ENCODE measurements around the gene ABHD12B.
A peak's percentile ranks its signal among the peaks of the same experiment; 100 is the strongest.

The ABHD12B gene

GRCh38 chr14:50836515-50836914 lies 35.3 kb upstream of the ABHD12B start:
- Histone ChIP-seq H3K4me1 (ENCODE audit: control insufficient read depth in 2 of 2, insufficient read depth in 1 of 2, low read depth in 1 of 2, low read length in 2 of 2) (peaks cover 6 to 9% of the 10 kb centered on the region in 2 donors), H2BK120ac (ENCODE audit: low read depth, low read length) (no peak overlapping the region), H3K9me3 (replicated peaks in 1 of 2; ENCODE audit: control insufficient read depth in 2 of 2, insufficient read depth in 1 of 2, low read depth in 1 of 2, low read length in 2 of 2) (no peaks in the 10 kb centered on the region), H4K8ac (ENCODE audit: low read depth, low read length) (no peak overlapping the region), H3K4me2 (ENCODE audit: insufficient read depth, low read length, poor library complexity, severe bottlenecking) (no peak overlapping the region), H3K14ac (ENCODE audit: low read length) (no peak overlapping the region), H2AFZ (ENCODE audit: low read length) (peak overlapping the region; percentile 39), H3K36me3 (replicated peaks in 1 of 2; ENCODE audit: control insufficient read depth in 2 of 2, insufficient read depth in 2 of 2, low read length in 2 of 2) (no peaks in the 10 kb centered on the region), H3K27ac (replicated peaks; ENCODE audit: low read length) (no peak overlapping the region), H3K23ac (ENCODE audit: low read depth, low read length, poor library complexity) (no peak overlapping the region), H3K4ac (ENCODE audit: low read length) (no peak overlapping the region), H2BK12ac (ENCODE audit: low read length) (no peak overlapping the region), H3K4me3 (ENCODE audit: low read length in 2 of 2) (no peak overlapping the region), H3K27me3 (ENCODE audit: control insufficient read depth in 3 of 3, insufficient read depth in 3 of 3, low read depth in 1 of 3, low read length in 3 of 3) (peaks cover 0 to 26% (median 10%) of the 10 kb centered on the region in 3 experiments), H3K18ac (ENCODE audit: low read length) (no peak overlapping the region), H2BK5ac (ENCODE audit: low read length) (no peak overlapping the region), H3K9ac (ENCODE audit: low read depth, low read length, poor library complexity) (no peak overlapping the region), H3K79me1 (ENCODE audit: low read depth, low read length) (no peaks in the 10 kb centered on the region), H4K91ac (ENCODE audit: low read depth, low read length, poor library complexity) (no peak overlapping the region), H2BK15ac (ENCODE audit: low read length) (no peak overlapping the region), H2AK5ac (ENCODE audit: low read depth, low read length) (no peak overlapping the region)
- DNase-seq (ENCODE audit: low spot score): no peak
- no CpG with 5 or more reads among the region's 5 CpGs for WGBS, 2 donors (ENCODE audit: extremely low coverage in 2 of 2, insufficient read length in 2 of 2, insufficient replicate concordance in 1 of 2)

GRCh38 chr14:50837271-50837670 lies 34.6 kb upstream of the ABHD12B start:
- H3K9ac ChIP-seq (ENCODE audit: low read depth, low read length, poor library complexity): no peak overlapping the region
- H3K4me2 ChIP-seq (ENCODE audit: insufficient read depth, low read length, poor library complexity, severe bottlenecking): no peak overlapping the region

GRCh38 chr14:50837850-50838470 lies 33.9 kb upstream of the ABHD12B start:
- Histone ChIP-seq H4K91ac (ENCODE audit: low read depth, low read length, poor library complexity) (no peak overlapping the region), H3K36me3 (replicated peaks in 1 of 2; ENCODE audit: control insufficient read depth in 2 of 2, insufficient read depth in 2 of 2, low read length in 2 of 2) (no peaks in the 10 kb centered on the region), H2BK120ac (ENCODE audit: low read depth, low read length) (no peak overlapping the region), H3K9me3 (replicated peaks in 1 of 2; ENCODE audit: control insufficient read depth in 2 of 2, insufficient read depth in 1 of 2, low read depth in 1 of 2, low read length in 2 of 2) (no peaks in the 10 kb centered on the region), H3K4me1 (ENCODE audit: control insufficient read depth in 2 of 2, insufficient read depth in 1 of 2, low read depth in 1 of 2, low read length in 2 of 2) (peaks cover 6 to 9% of the 10 kb centered on the region in 2 donors), H3K27ac (replicated peaks; ENCODE audit: low read length) (no peak overlapping the region), H3K27me3 (ENCODE audit: control insufficient read depth in 3 of 3, insufficient read depth in 3 of 3, low read depth in 1 of 3, low read length in 3 of 3) (peaks cover 0 to 26% (median 1%) of the 10 kb centered on the region in 3 experiments), H3K9ac (ENCODE audit: low read depth, low read length, poor library complexity) (peak overlapping the region; percentile 1), H4K8ac (ENCODE audit: low read depth, low read length) (peak overlapping the region; percentile 19), H3K14ac (ENCODE audit: low read length) (no peak overlapping the region), H2BK15ac (ENCODE audit: low read length) (no peak overlapping the region), H2BK5ac (ENCODE audit: low read length) (no peak overlapping the region), H3K79me1 (ENCODE audit: low read depth, low read length) (no peaks in the 10 kb centered on the region), H2AK5ac (ENCODE audit: low read depth, low read length) (no peak overlapping the region), H3K18ac (ENCODE audit: low read length) (peak overlapping the region; percentile 18), H2AFZ (ENCODE audit: low read length) (no peak overlapping the region), H3K4ac (ENCODE audit: low read length) (no peak overlapping the region), H2BK12ac (ENCODE audit: low read length) (no peak overlapping the region), H3K4me2 (ENCODE audit: insufficient read depth, low read length, poor library complexity, severe bottlenecking) (no peak overlapping the region), H3K4me3 (ENCODE audit: low read length in 2 of 2) (no peak overlapping the region), H3K23ac (ENCODE audit: low read depth, low read length, poor library complexity) (no peak overlapping the region)
- no peak for DNase-seq (ENCODE audit: low spot score)
- no CpG with 5 or more reads among the region's 2 CpGs for WGBS, 2 donors (ENCODE audit: extremely low coverage in 2 of 2, insufficient read length in 2 of 2, insufficient replicate concordance in 1 of 2)

More at GRCh38 chr14:50837271-50837670, 34.6 kb upstream of the ABHD12B start:
- H3K27me3 ChIP-seq (ENCODE audit: control insufficient read depth in 3 of 3, insufficient read depth in 3 of 3, low read depth in 1 of 3, low read length in 3 of 3): peaks cover 0 to 26% (median 6%) of the 10 kb centered on the region in 3 experiments
- H2BK120ac ChIP-seq (ENCODE audit: low read depth, low read length): no peak overlapping the region
- WGBS, 2 donors (ENCODE audit: extremely low coverage in 2 of 2, insufficient read length in 2 of 2, insufficient replicate concordance in 1 of 2): no CpG with 5 or more reads among the region's 10 CpGs
- no peaks in the 10 kb centered on the region for H3K36me3 ChIP-seq (replicated peaks in 1 of 2; ENCODE audit: control insufficient read depth in 2 of 2, insufficient read depth in 2 of 2, low read length in 2 of 2)
- peaks cover 6 to 9% of the 10 kb centered on the region in 2 donors for H3K4me1 ChIP-seq (ENCODE audit: control insufficient read depth in 2 of 2, insufficient read depth in 1 of 2, low read depth in 1 of 2, low read length in 2 of 2)
- H3K9me3 ChIP-seq (replicated peaks in 1 of 2; ENCODE audit: control insufficient read depth in 2 of 2, insufficient read depth in 1 of 2, low read depth in 1 of 2, low read length in 2 of 2): no peaks in the 10 kb centered on the region
- no peak overlapping the region for H3K23ac ChIP-seq (ENCODE audit: low read depth, low read length, poor library complexity)
- H3K18ac ChIP-seq (ENCODE audit: low read length): peak overlapping the region; percentile 46
- no peak overlapping the region for H4K8ac ChIP-seq (ENCODE audit: low read depth, low read length)
- no peak overlapping the region for H2BK5ac ChIP-seq (ENCODE audit: low read length)
- no peak overlapping the region for H3K4me3 ChIP-seq (ENCODE audit: low read length in 2 of 2)
- no peaks in the 10 kb centered on the region for H3K79me1 ChIP-seq (ENCODE audit: low read depth, low read length)
- no peak overlapping the region for H2AFZ ChIP-seq (ENCODE audit: low read length)
- H3K4ac ChIP-seq (ENCODE audit: low read length): no peak overlapping the region
- H2BK15ac ChIP-seq (ENCODE audit: low read length): no peak overlapping the region
- H4K91ac ChIP-seq (ENCODE audit: low read depth, low read length, poor library complexity): no peak overlapping the region
- H2AK5ac ChIP-seq (ENCODE audit: low read depth, low read length): no peak overlapping the region
- DNase-seq (ENCODE audit: low spot score): no peak
- H3K14ac ChIP-seq (ENCODE audit: low read length): no peak overlapping the region
- H2BK12ac ChIP-seq (ENCODE audit: low read length): no peak overlapping the region
- H3K27ac ChIP-seq (replicated peaks; ENCODE audit: low read length): no peak overlapping the region

GRCh38 chr14:50839048-50839447 lies 32.8 kb upstream of the ABHD12B start:
- Histone ChIP-seq H3K14ac (ENCODE audit: low read length) (no peak overlapping the region), H3K4me2 (ENCODE audit: insufficient read depth, low read length, poor library complexity, severe bottlenecking) (no peak overlapping the region), H3K4ac (ENCODE audit: low read length) (no peak overlapping the region), H3K18ac (ENCODE audit: low read length) (no peak overlapping the region), H4K91ac (ENCODE audit: low read depth, low read length, poor library complexity) (no peak overlapping the region), H3K27ac (replicated peaks; ENCODE audit: low read length) (no peak overlapping the region), H3K4me3 (ENCODE audit: low read length in 2 of 2) (no peak overlapping the region), H2BK15ac (ENCODE audit: low read length) (no peak overlapping the region), H3K9me3 (replicated peaks in 1 of 2; ENCODE audit: control insufficient read depth in 2 of 2, insufficient read depth in 1 of 2, low read depth in 1 of 2, low read length in 2 of 2) (no peaks in the 10 kb centered on the region), H4K8ac (ENCODE audit: low read depth, low read length) (no peak overlapping the region), H2BK5ac (ENCODE audit: low read length) (no peak overlapping the region), H2AK5ac (ENCODE audit: low read depth, low read length) (no peak overlapping the region), H2AFZ (ENCODE audit: low read length) (no peak overlapping the region), H2BK12ac (ENCODE audit: low read length) (no peak overlapping the region), H3K79me1 (ENCODE audit: low read depth, low read length) (no peaks in the 10 kb centered on the region), H3K23ac (ENCODE audit: low read depth, low read length, poor library complexity) (no peak overlapping the region), H3K9ac (ENCODE audit: low read depth, low read length, poor library complexity) (no peak overlapping the region), H3K27me3 (ENCODE audit: control insufficient read depth in 3 of 3, insufficient read depth in 3 of 3, low read depth in 1 of 3, low read length in 3 of 3) (peaks cover 0 to 26% (median 0%) of the 10 kb centered on the region in 3 experiments), H2BK120ac (ENCODE audit: low read depth, low read length) (no peak overlapping the region), H3K36me3 (replicated peaks in 1 of 2; ENCODE audit: control insufficient read depth in 2 of 2, insufficient read depth in 2 of 2, low read length in 2 of 2) (no peaks in the 10 kb centered on the region), H3K4me1 (ENCODE audit: control insufficient read depth in 2 of 2, insufficient read depth in 1 of 2, low read depth in 1 of 2, low read length in 2 of 2) (peaks cover 6 to 9% of the 10 kb centered on the region in 2 donors)
- DNase-seq (ENCODE audit: low spot score): no peak
- no CpG with 5 or more reads among the region's 1 CpG for WGBS, 2 donors (ENCODE audit: extremely low coverage in 2 of 2, insufficient read length in 2 of 2, insufficient replicate concordance in 1 of 2)

Measured in neuronal stem cell (in vitro differentiated cells).